Spinal cord (tissue), 10 donors: ENCODE measurements around the gene ADAMTSL1. TPM values are rescaled to one million over a fixed set of nuclear protein-coding genes. Genes with fewer than 3 reads are reported as not detected.
A peak's percentile ranks its signal among the peaks of the same experiment; 100 is the strongest.

ENCODE experiments used
- DNase-seq, 6 donors: peaks; one replicate each; pipeline versions ENCODE4 v3.0.0 to v3.0.0-alpha.2; 2013 to 2015; ENCODE audit warnings: low spot score in 6 of 6, low read depth in 4 of 6
- H3K27ac ChIP-seq: one replicate; pipeline ENCODE4 v1.5.1; 2013; ENCODE audit warnings: low read depth, low read length, control low read depth
- H3K27me3 ChIP-seq: one replicate; pipeline ENCODE4 v1.6.1; 2013; ENCODE audit warnings: low read length; ENCODE audit not compliant: control insufficient read depth, insufficient read depth
- H3K36me3 ChIP-seq: one replicate; pipeline ENCODE4 v1.6.1; 2013; ENCODE audit warnings: low read length; ENCODE audit not compliant: control insufficient read depth, insufficient read depth
- H3K4me1 ChIP-seq: one replicate; pipeline ENCODE4 v1.6.1; 2013; ENCODE audit warnings: low read length; ENCODE audit not compliant: control insufficient read depth, insufficient read depth
- H3K4me3 ChIP-seq: one replicate; pipeline ENCODE4 v1.5.1; 2013; ENCODE audit warnings: low read depth, low read length, control low read depth
- H3K9me3 ChIP-seq: one replicate; pipeline ENCODE4 v1.6.1; 2013; ENCODE audit warnings: low read length; ENCODE audit not compliant: control insufficient read depth, insufficient read depth
- WGBS: methylation state at CpG from one replicate; pipeline ENCODE4 v1.1.5; 2013; ENCODE audit warnings: missing lambda C conversion rate; ENCODE audit not compliant: insufficient coverage; 5-methylcytosine and 5-hydroxymethylcytosine counted together
- polyA plus RNA-seq, 2 donors: library from polyadenylated mRNA; unstranded; fragments of 120-200 nt; gene quantifications; one replicate each; pipeline ENCODE4 v1.2.1, GENCODE V29; 2013; ENCODE audit not compliant: insufficient read length in 2 of 2
- total RNA-seq, 2 donors: library from RNA; depleted of rRNA in 1 of 2; stranded (reverse); fragments of 120-200 nt in 1 of 2; fragments of >200 nt in 1 of 2; gene quantifications; one replicate each; pipeline versions ENCODE4 v1.2.3 to v1.2.4, GENCODE V29; 2013 to 2014
- donor health status: healthy.

The ADAMTSL1 gene
- total and polyA plus RNA-seq, 4 donors = 21.7 to 35.3 (median 28.4) TPM

- Histone ChIP-seq H3K9me3 (no peaks in the 10 kb centered on the region), H3K4me1 (no peaks in the 10 kb centered on the region), H3K27me3 (no peaks in the 10 kb centered on the region), H3K4me3 (no peak overlapping the region), H3K36me3 (no peaks in the 10 kb centered on the region), H3K27ac (no peak overlapping the region)
- DNase-seq = no peak
- no CpG with 5 or more reads among the region's 3 CpGs for WGBS
Observed at GRCh38 chr9:18544456-18544855, 70.5 kb downstream of the ADAMTSL1 start.

GRCh38 chr9:18545636-18546360, 71.8 kb downstream of the ADAMTSL1 start:
- H3K4me1 ChIP-seq = no peaks in the 10 kb centered on the region
- peak in 2 of 6 donors; percentile 41 to 52 for DNase-seq
- no peaks in the 10 kb centered on the region for H3K9me3 ChIP-seq
- no peak overlapping the region for H3K27ac ChIP-seq
- 78% methylated on average over 2 of the region's 3 CpGs for WGBS
- H3K27me3 ChIP-seq = no peaks in the 10 kb centered on the region
- H3K36me3 ChIP-seq = no peaks in the 10 kb centered on the region
- no peak overlapping the region for H3K4me3 ChIP-seq

- Histone ChIP-seq H3K4me1 (no peaks in the 10 kb centered on the region), H3K9me3 (no peaks in the 10 kb centered on the region), H3K27ac (no peak overlapping the region), H3K4me3 (no peak overlapping the region), H3K36me3 (no peaks in the 10 kb centered on the region), H3K27me3 (no peaks in the 10 kb centered on the region)
- DNase-seq = no peak
- WGBS = no CpG with 5 or more reads among the region's 1 CpG
Observed at GRCh38 chr9:18548456-18548855, 74.5 kb downstream of the ADAMTSL1 start.

- Histone ChIP-seq H3K4me1 (no peaks in the 10 kb centered on the region), H3K4me3 (no peak overlapping the region), H3K9me3 (no peaks in the 10 kb centered on the region), H3K36me3 (no peaks in the 10 kb centered on the region), H3K27ac (no peak overlapping the region), H3K27me3 (no peaks in the 10 kb centered on the region)
- no peak for DNase-seq
- 93% methylated on average over 3 of the region's 3 CpGs for WGBS
Observed at GRCh38 chr9:18549772-18550171, 75.8 kb downstream of the ADAMTSL1 start.

GRCh38 chr9:18550286-18550685, 76.3 kb downstream of the ADAMTSL1 start:
- H3K27ac ChIP-seq = no peak overlapping the region
- DNase-seq = no peak
- no peaks in the 10 kb centered on the region for H3K4me1 ChIP-seq
- H3K9me3 ChIP-seq = no peaks in the 10 kb centered on the region
- no peaks in the 10 kb centered on the region for H3K36me3 ChIP-seq
- no peaks in the 10 kb centered on the region for H3K27me3 ChIP-seq
- 59% methylated on average over 2 of the region's 5 CpGs for WGBS
- H3K4me3 ChIP-seq = no peak overlapping the region

- Histone ChIP-seq H3K27me3 (no peaks in the 10 kb centered on the region), H3K36me3 (no peaks in the 10 kb centered on the region), H3K4me3 (no peak overlapping the region), H3K9me3 (no peaks in the 10 kb centered on the region), H3K27ac (no peak overlapping the region), H3K4me1 (no peaks in the 10 kb centered on the region)
- no peak for DNase-seq
- whole genome bisulfite sequencing = no CpG with 5 or more reads among the region's 6 CpGs
Observed at GRCh38 chr9:18554244-18554643, 80.3 kb downstream of the ADAMTSL1 start.

GRCh38 chr9:18555105-18555883, 81.3 kb downstream of the ADAMTSL1 start:
- Histone ChIP-seq H3K27ac (no peak overlapping the region), H3K4me1 (no peaks in the 10 kb centered on the region), H3K4me3 (no peak overlapping the region), H3K36me3 (no peaks in the 10 kb centered on the region), H3K27me3 (no peaks in the 10 kb centered on the region), H3K9me3 (no peaks in the 10 kb centered on the region)
- DNase-seq = no peak
- WGBS = 83% methylated on average over 1 of the region's 5 CpGs

- Histone ChIP-seq H3K9me3 (peaks cover 3% of the 10 kb centered on the region), H3K27me3 (no peaks in the 10 kb centered on the region), H3K27ac (no peak overlapping the region), H3K36me3 (no peaks in the 10 kb centered on the region), H3K4me3 (no peak overlapping the region), H3K4me1 (no peaks in the 10 kb centered on the region)
- 97% methylated on average over 15 of the region's 15 CpGs for WGBS
- no peak for DNase-seq
Observed at GRCh38 chr9:18564018-18564880, 90.3 kb downstream of the ADAMTSL1 start.

- 79% methylated on average over 2 of the region's 5 CpGs for WGBS
- Histone ChIP-seq H3K4me1 (no peaks in the 10 kb centered on the region), H3K4me3 (no peak overlapping the region), H3K36me3 (no peaks in the 10 kb centered on the region), H3K27ac (no peak overlapping the region), H3K27me3 (no peaks in the 10 kb centered on the region), H3K9me3 (peaks cover 3% of the 10 kb centered on the region)
- DNase-seq = no peak
Observed at GRCh38 chr9:18566121-18566520, 92.2 kb downstream of the ADAMTSL1 start.
